ENCODE results near the gene AFG3L2. TPM values are rescaled to one million over a fixed set of nuclear protein-coding genes. Genes with fewer than 3 reads are reported as not detected.

AFG3L2 gene
- total RNA-seq, 1 donor from 2014 or later: 46.7 TPM

DNA sequence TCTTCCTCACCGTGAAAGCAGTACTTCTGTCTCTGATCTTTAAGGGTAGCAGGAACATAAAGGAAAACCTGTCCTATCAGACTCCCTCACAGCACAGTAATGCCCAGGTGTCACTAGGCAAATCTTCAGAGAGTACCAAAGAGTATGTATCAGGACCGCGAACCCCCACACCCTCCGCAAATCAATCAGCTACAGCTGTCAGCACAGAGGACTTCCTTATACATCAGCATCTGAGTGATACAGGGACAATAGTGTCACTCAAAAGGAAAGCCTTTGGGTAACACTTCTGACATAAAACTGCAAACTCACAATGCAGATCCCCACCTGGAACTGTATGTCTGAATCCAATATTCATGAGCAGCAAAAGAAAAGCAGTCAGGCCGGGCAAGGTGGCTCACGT is 2.6 kb downstream of the AFG3L2 start:
- no peak overlapping the region for H3K27ac ChIP-seq (ENCODE audit: low read depth, low read length)
- H3K27me3 ChIP-seq (ENCODE audit: insufficient read depth, low read length): no peaks in the 10 kb centered on the region
- H3K4me3 ChIP-seq (ENCODE audit: insufficient read depth, low read depth, low read length): no peak overlapping the region
- H3K4me2 ChIP-seq (ENCODE audit: low read length): no peak overlapping the region
- peaks cover 66% of the 10 kb centered on the region for H4K20me1 ChIP-seq (ENCODE audit: insufficient read depth, low read length)
- no peak overlapping the region for H2AFZ ChIP-seq (ENCODE audit: low read depth, low read length)
- DNase-seq (ENCODE audit: low read depth) (no peak), FAIRE-seq (no peak)
- H3K36me3 ChIP-seq (ENCODE audit: insufficient read depth, low read length): peaks cover 3% of the 10 kb centered on the region
- peaks cover 23% of the 10 kb centered on the region for H3K4me1 ChIP-seq (ENCODE audit: insufficient read depth, low read length)
- Mint-ChIP-seq H3K4me1 (ENCODE audit: low read depth, unreplicated experiment) (peaks cover 23% of the 10 kb centered on the region), H3K27ac (ENCODE audit: unreplicated experiment) (no peak overlapping the region), H3K36me3 (ENCODE audit: low read depth, unreplicated experiment) (peaks cover 5% of the 10 kb centered on the region), H3K4me3 (ENCODE audit: unreplicated experiment) (peak overlapping the region; percentile 93), H3K9me3 (ENCODE audit: unreplicated experiment) (peaks cover 2% of the 10 kb centered on the region), H3K27me3 (ENCODE audit: low read depth, unreplicated experiment) (no peaks in the 10 kb centered on the region)
- H3K9ac ChIP-seq (ENCODE audit: low read length): no peak overlapping the region
- H3K79me2 ChIP-seq (ENCODE audit: insufficient read depth, low read length): peaks cover 70% of the 10 kb centered on the region
- no peak for TF ChIP-seq EZH2 (IDR thresholded peaks at IDR 0.05; ENCODE audit: insufficient read depth, low read length)
- TF ChIP-seq CTCF (IDR thresholded peaks at IDR 0.05; ENCODE audit: insufficient read depth, low read depth, low read length): no peak
- no peaks in the 10 kb centered on the region for H3K9me3 ChIP-seq (ENCODE audit: insufficient read depth, low read depth, low read length)

DNA sequence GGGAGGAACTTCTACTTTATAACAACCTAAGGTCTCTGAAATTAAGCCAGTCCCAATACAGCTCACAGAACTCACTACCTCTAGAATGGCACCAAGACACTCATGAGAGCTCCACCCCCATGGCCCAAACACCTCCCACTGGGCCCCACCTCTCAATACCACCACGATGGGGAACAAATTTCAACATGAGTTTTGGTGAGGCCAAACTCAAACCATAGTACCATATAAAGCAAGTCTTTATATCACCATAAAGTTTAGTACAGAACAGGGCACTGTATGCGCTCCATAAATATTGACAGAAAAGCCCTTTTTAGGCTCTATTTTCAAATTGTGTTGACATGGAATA is 3.3 kb downstream of the AFG3L2 start:
- H3K4me3 Mint-ChIP-seq (ENCODE audit: unreplicated experiment): peak overlapping the region; percentile 58

More for the DNA sequence above, 3.3 kb downstream of the AFG3L2 start:
- peaks cover 23% of the 10 kb centered on the region for H3K4me1 Mint-ChIP-seq (ENCODE audit: low read depth, unreplicated experiment)
- Histone ChIP-seq H3K27me3 (ENCODE audit: insufficient read depth, low read length) (no peaks in the 10 kb centered on the region), H3K9me3 (ENCODE audit: insufficient read depth, low read depth, low read length) (no peaks in the 10 kb centered on the region), H2AFZ (ENCODE audit: low read depth, low read length) (no peak overlapping the region), H3K27ac (ENCODE audit: low read depth, low read length) (no peak overlapping the region), H4K20me1 (ENCODE audit: insufficient read depth, low read length) (peaks cover 70% of the 10 kb centered on the region), H3K36me3 (ENCODE audit: insufficient read depth, low read length) (peaks cover 8% of the 10 kb centered on the region), H3K4me3 (ENCODE audit: insufficient read depth, low read depth, low read length) (no peak overlapping the region), H3K9ac (ENCODE audit: low read length) (no peak overlapping the region), H3K79me2 (ENCODE audit: insufficient read depth, low read length) (peaks cover 76% of the 10 kb centered on the region), H3K4me1 (ENCODE audit: insufficient read depth, low read length) (peaks cover 23% of the 10 kb centered on the region), H3K4me2 (ENCODE audit: low read length) (no peak overlapping the region)
- peak overlapping the region; percentile 48 for H3K27ac Mint-ChIP-seq (ENCODE audit: unreplicated experiment)
- no peaks in the 10 kb centered on the region for H3K27me3 Mint-ChIP-seq (ENCODE audit: low read depth, unreplicated experiment)
- no peaks in the 10 kb centered on the region for H3K9me3 Mint-ChIP-seq (ENCODE audit: unreplicated experiment)
- H3K36me3 Mint-ChIP-seq (ENCODE audit: low read depth, unreplicated experiment): peaks cover 5% of the 10 kb centered on the region
- TF ChIP-seq CTCF (IDR thresholded peaks at IDR 0.05; ENCODE audit: insufficient read depth, low read depth, low read length) (no peak), EZH2 (IDR thresholded peaks at IDR 0.05; ENCODE audit: insufficient read depth, low read length) (no peak)
- DNase-seq (ENCODE audit: low read depth) (no peak), FAIRE-seq (no peak)

Measured in astrocyte (in vitro differentiated cells and primary cell).